ENCODE results near the gene GTPBP10.

Gene GTPBP10

GRCh38 chr7:90383861-90384260 is 37.3 kb downstream of the GTPBP10 start:
- no peak for DNase-seq

GRCh38 chr7:90384433-90384832 is 37.9 kb downstream of the GTPBP10 start:
- DNase-seq: no peak

- DNase-seq: no peak
These were observed 41.1 kb downstream of the GTPBP10 start for GRCh38 chr7:90387470-90388240.

- DNase-seq: no peak
These were observed 44.4 kb downstream of the GTPBP10 start for GRCh38 chr7:90390926-90391325.

- no peak for DNase-seq
These were observed 45.0 kb downstream of the GTPBP10 start for GRCh38 chr7:90391488-90391887.

GRCh38 chr7:90396420-90396819 is 49.9 kb downstream of the GTPBP10 start:
- DNase-seq: no peak

- no peak for DNase-seq
These were observed 55.5 kb downstream of the GTPBP10 start for GRCh38 chr7:90401989-90402388.

- DNase-seq: no peak
These were observed 56.3 kb downstream of the GTPBP10 start for GRCh38 chr7:90402785-90403173.

GRCh38 chr7:90403174-90404113 is 56.9 kb downstream of the GTPBP10 start, which contains the start of gene CLDN12:
TSS of gene CLDN12 (plus strand) at chr7:90403461. CDS start at chr7:90412677, 9,216 bp downstream.
- DNase-seq: peak; percentile 59 to 75

GRCh38 chr7:90404777-90405176 is 58.3 kb downstream of the GTPBP10 start:
- DNase-seq: no peak

- DNase-seq: no peak
These were observed 60.9 kb downstream of the GTPBP10 start for GRCh38 chr7:90407484-90407821.

GRCh38 chr7:90408142-90408541 is 61.6 kb downstream of the GTPBP10 start:
- DNase-seq: no peak

GRCh38 chr7:90409667-90410066 is 63.2 kb downstream of the GTPBP10 start:
- DNase-seq: no peak

- DNase-seq: no peak
These were observed 65.0 kb downstream of the GTPBP10 start for GRCh38 chr7:90411510-90411909.

- DNase-seq: no peak
These were observed 66.1 kb downstream of the GTPBP10 start for GRCh38 chr7:90412458-90413184.

GRCh38 chr7:90413185-90413528 is 66.6 kb downstream of the GTPBP10 start:
- DNase-seq: no peak

GRCh38 chr7:90421651-90422050 is 75.1 kb downstream of the GTPBP10 start:
- no peak for DNase-seq

- no peak for DNase-seq
These were observed 78.2 kb downstream of the GTPBP10 start for GRCh38 chr7:90424720-90425119.

GRCh38 chr7:90425376-90425775 is 78.9 kb downstream of the GTPBP10 start:
- no peak for DNase-seq

- DNase-seq: no peak
These were observed 84.3 kb downstream of the GTPBP10 start for GRCh38 chr7:90430614-90431460.

- DNase-seq: no peak
These were observed 86.2 kb downstream of the GTPBP10 start for GRCh38 chr7:90432752-90433151.

- no peak for DNase-seq
These were observed 86.7 kb downstream of the GTPBP10 start for GRCh38 chr7:90433221-90433620.

All from bone marrow (tissue), 2 donors.